Loucy (cell line): ENCODE data around the gene LAIR2.
"Not testable (repeated sequence)": the region's sequence is repeated elsewhere in the genome, so short reads cannot be mapped to it uniquely, and the experiment has no call there.

Experiments
- EZH2phosphoT487 ChIP-seq: fragments of 200-600 bp; IDR thresholded peaks from 2 replicates; pipeline ENCODE4 v1.6.1; 2018; ENCODE audit warnings: antibody characterized with exemption, mild to moderate bottlenecking, moderate library complexity, borderline replicate concordance
- TF ChIP-seq, protein P1 (sequence below): fragments of 200-600 bp; sonication (generic); conservative IDR thresholded peaks from 2 replicates; pipeline ENCODE4 v1.5.1; 2014; ENCODE audit warnings: mild to moderate bottlenecking, antibody characterized with exemption, low read length

DNA sequence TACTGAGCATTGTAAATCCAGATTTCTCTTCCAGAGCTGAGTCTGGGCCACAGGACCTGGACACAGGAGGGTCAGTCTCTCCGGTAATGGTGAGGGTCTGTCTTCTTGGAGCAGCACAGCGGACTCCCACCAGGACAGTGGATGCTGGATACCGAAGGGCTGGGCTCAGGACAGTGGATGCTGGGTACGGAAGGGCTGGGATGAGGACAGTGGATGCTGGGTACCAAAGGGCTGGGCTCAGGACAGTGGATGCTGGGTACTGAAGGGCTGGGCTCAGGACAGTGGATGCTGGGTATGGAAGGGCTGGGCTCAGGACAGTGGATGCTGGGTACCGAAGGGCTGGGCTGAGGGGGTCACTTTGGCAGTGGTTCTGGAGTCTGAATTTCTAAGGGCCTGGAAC is 9.6 kb upstream of the LAIR2 start:
- TF ChIP-seq, protein P1, sequence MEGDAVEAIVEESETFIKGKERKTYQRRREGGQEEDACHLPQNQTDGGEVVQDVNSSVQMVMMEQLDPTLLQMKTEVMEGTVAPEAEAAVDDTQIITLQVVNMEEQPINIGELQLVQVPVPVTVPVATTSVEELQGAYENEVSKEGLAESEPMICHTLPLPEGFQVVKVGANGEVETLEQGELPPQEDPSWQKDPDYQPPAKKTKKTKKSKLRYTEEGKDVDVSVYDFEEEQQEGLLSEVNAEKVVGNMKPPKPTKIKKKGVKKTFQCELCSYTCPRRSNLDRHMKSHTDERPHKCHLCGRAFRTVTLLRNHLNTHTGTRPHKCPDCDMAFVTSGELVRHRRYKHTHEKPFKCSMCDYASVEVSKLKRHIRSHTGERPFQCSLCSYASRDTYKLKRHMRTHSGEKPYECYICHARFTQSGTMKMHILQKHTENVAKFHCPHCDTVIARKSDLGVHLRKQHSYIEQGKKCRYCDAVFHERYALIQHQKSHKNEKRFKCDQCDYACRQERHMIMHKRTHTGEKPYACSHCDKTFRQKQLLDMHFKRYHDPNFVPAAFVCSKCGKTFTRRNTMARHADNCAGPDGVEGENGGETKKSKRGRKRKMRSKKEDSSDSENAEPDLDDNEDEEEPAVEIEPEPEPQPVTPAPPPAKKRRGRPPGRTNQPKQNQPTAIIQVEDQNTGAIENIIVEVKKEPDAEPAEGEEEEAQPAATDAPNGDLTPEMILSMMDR: not testable (repeated sequence)
- TF ChIP-seq EZH2phosphoT487: not testable (repeated sequence)
